AG09319 (cell line): ENCODE results near the gene HS6ST3.

Experiments used
- DNase-seq: peaks from one replicate; pipeline ENCODE4 v3.0.0-alpha.2; 2010; ENCODE audit warnings: low read depth; ENCODE audit errors: extremely low read depth
- TF ChIP-seq, protein P1 (sequence below): IDR thresholded peaks from 2 replicates; pipeline ENCODE4 v1.5.1; 2011; ENCODE audit warnings: low read depth, mild to moderate bottlenecking, inconsistent platforms, low read length, moderate library complexity

The HS6ST3 gene

DNA sequence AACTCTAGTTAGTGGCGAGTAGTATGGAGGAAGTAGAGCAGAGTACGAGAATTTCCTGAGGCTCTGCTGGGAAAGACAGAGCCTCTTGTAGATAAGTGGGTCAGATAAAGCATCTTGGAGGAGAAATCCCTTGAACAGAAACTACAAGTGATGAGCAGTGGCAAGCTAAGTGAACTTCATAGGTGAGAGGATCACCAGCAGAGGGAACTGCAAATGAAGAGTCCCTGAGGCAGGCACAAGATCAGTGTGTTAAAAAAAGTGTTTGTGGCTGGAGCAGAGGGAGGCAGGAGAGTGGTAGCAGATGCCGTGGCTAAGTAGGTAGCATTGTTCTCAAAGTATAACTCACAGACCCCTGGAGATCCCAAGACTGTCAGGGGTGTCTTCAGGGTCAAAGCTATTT, 437.6 kb downstream of the HS6ST3 start:
- TF ChIP-seq, protein P1, sequence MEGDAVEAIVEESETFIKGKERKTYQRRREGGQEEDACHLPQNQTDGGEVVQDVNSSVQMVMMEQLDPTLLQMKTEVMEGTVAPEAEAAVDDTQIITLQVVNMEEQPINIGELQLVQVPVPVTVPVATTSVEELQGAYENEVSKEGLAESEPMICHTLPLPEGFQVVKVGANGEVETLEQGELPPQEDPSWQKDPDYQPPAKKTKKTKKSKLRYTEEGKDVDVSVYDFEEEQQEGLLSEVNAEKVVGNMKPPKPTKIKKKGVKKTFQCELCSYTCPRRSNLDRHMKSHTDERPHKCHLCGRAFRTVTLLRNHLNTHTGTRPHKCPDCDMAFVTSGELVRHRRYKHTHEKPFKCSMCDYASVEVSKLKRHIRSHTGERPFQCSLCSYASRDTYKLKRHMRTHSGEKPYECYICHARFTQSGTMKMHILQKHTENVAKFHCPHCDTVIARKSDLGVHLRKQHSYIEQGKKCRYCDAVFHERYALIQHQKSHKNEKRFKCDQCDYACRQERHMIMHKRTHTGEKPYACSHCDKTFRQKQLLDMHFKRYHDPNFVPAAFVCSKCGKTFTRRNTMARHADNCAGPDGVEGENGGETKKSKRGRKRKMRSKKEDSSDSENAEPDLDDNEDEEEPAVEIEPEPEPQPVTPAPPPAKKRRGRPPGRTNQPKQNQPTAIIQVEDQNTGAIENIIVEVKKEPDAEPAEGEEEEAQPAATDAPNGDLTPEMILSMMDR: no peak
- no peak for DNase-seq

DNA sequence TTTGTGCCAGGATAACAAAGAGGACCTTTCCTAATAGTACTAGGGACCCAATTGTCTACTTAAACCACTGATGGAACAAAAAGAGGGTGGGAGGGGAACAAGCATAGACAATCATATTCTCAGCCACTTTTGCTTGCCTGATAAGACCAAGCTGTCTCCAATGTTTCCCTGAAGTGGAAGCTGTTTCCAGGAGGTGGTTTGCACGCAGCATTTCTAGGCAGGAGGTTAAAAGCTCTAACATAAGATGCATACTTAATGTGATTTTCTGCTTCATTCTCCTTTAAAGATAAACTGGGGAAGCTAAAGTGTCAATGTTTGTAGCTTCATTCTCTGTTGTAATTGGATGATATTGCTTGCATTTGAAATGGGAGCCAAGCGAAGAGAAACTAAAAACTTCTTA, 442.9 kb downstream of the HS6ST3 start:
- TF ChIP-seq, protein P1: no peak
- DNase-seq: no peak

DNA sequence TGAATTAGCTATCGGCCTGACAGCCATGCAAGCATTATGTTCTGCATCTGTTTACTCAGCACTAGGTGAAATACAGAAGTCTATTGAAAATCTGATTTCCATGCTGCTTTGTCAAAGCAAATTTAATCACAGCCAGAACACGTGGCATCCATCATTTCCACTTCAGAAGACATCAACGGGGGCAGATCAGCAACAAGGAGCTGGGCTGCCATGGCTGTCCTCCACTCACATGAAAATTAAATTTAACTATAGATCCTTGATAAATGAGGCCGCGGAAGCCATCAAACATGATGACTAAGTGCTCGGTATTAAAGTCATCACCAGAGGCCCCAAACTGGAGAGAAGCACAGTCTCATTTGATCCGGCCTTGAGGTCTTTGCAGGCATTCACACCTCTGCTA, 443.5 kb downstream of the HS6ST3 start:
- no peak for DNase-seq
- TF ChIP-seq, protein P1: no peak

DNA sequence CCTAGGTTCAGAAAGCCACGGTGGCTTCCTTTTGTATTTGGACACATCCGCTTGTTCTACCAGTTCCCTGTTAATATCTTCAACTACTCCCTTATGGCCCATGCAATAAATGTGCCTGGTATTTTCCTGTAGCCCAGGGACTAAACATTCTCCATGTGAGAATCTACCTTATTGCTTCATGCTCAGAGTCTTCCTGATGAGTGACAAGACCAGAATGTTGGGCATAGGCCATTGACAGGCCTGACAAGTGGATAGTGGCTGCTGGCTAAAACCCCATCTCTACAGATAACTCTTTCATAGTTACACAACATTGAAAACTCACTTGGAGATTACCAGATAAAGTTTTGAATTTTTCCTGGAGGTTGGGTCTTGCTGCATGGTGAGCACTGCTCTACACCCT, 449.9 kb downstream of the HS6ST3 start:
- TF ChIP-seq, protein P1: no peak
- no peak for DNase-seq

DNA sequence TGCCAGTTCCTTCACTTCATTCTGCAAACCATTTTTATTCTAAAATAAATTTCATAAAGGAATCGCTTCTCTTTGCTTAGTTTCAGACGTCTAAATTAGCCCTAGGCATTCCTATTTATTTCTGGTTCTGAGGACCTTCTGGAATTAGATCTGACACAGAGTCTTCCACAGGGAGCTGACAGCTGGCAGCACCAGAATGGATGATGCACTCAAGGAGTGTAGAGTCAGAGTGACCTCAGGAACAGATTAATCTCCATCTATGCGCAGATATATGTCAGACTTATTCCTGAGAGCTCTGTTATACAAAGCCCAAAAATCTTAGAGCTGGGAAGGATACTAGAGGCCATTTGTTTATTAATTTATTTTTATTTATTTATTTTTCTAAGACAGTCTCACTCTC, 450.8 kb downstream of the HS6ST3 start:
- no peak for DNase-seq
- TF ChIP-seq, protein P1: no peak

DNA sequence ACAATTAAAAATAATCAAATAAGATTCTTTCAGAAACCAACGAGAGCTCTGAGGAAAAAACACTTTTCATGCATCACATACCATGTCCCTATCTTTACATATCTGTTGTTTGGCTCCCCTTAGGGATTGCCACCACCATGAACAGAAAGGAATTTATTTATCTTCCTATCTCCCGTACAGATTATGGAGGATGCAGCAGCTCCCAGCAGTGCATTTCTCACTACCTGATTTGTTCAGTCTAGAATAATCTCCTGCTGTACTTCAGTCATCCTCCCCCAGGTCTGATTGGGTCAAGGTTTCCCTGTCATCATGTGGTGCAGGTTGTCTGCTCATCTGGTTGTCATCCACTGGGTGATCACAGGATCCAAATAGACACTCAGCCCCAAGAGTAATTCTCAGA, 453.1 kb downstream of the HS6ST3 start:
- TF ChIP-seq, protein P1: no peak
- no peak for DNase-seq

DNA sequence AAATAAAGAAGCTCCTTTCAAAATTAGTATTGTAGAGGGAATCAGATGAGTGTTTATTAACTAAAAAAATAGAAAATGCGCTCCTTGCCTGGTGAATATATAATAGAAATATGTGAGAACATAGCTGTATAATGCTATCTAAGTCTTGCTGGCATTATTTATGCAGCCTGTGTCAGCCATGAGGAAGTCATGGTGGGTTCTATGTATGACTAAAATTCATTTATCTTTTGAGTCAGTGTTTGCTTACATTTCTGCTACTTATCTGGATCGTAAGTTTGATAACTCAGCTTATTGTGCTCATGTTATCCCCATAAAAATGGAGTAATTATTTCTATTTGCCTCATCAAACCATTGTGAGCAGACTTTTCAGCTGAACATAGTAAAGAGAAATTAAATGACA, 455.1 kb downstream of the HS6ST3 start:
- TF ChIP-seq, protein P1: no peak
- no peak for DNase-seq
